ENCODE results near the gene HIPK2.

DNA sequence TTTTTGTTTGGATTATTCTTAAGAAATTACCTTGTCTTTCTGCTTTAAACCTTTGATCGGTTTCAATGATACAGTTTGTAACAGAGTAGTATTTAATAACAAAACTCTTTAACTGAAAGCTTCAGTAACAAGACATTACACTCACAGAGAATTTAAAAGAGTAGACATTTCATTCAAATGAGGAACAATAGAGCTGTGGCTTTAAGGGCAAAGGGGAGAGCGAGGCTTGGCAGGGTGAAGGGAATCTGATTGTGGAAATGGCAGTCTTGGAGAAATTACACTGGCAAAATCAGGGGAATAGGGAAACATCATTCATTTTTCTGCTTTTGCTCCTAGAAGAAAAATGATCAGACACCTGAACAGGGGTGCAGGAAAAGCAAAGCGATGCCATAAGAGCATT is 5.1 kb upstream of the HIPK2 start:
- no peak for TF ChIP-seq CTCF (IDR thresholded peaks at IDR 0.05)
- TF ChIP-seq POLR2AphosphoS5 (IDR thresholded peaks at IDR 0.05) = no peak
- no peak for TF ChIP-seq POLR2A (IDR thresholded peaks at IDR 0.05)
- no peak for TF ChIP-seq EP300 (IDR thresholded peaks at IDR 0.05)

Measured in stomach (tissue), 4 donors.